Measurements from ENCODE around the gene PSMC2. TPM values are rescaled to one million over a fixed set of nuclear protein-coding genes. Genes with fewer than 3 reads are reported as not detected.

Gene PSMC2
- total RNA-seq = 95.0 TPM

GRCh38 chr7:103347507-103348267 lies at the start of gene PSMC2:
Gene PSMC2, plus strand, starts transcription at chr7:103347643. Its CDS starts 69 bp downstream, at chr7:103347712.
- FAIRE-seq = no peak
- peak; percentile 57 to 59 for DNase-seq (ENCODE audit: low spot score in 2 of 2)

- FAIRE-seq (no peak), DNase-seq (ENCODE audit: low spot score in 2 of 2) (no peak)
These were observed 49.6 kb upstream of the PSMC2 start for GRCh38 chr7:103297837-103298179.

DNA sequence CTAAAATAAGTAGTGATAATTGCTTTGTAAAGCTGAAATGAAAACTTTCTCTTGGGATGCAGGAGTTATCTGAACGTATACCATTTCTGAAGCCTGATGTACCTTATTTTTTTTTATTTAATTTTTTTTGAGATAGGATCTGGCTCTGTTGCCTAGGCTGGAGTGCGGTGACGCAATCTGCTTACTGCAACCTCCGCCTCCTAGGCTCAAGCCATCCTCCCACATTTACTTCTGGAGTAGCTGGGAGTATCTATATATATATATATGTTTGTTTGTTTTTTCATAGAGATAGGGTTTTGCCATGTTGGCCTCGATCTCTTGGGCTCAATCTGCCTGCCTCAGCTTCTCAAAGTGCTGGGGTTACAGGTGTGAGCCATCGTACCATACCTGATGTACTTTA lies 47.8 kb upstream of the PSMC2 start:
- DNase-seq (ENCODE audit: low spot score in 2 of 2) (no peak), FAIRE-seq (no peak)

DNA sequence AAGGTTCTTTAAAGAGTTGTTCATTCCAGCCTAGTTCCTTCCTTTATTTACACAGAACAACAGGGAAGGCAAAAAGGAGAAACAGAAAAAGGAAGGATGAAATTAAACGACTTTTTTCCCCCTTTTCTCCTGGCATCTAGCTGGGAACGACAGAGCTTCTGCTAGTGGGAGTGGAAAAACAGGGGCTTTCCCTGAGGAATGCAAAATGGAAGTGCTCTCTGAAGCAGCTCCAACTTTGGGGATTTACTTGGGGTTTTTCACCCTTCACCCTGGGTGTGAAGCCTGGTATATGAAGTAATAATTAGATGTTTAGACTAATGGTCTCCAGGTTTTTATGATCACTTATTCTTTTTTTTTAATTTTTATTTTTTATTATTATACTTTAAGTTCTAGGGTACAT lies 46.0 kb upstream of the PSMC2 start:
- no peak for DNase-seq (ENCODE audit: low spot score in 2 of 2)

GRCh38 chr7:103307503-103308231 lies 39.8 kb upstream of the PSMC2 start:
- FAIRE-seq (no peak), DNase-seq (ENCODE audit: low spot score in 2 of 2) (no peak)

More for the DNA sequence above, 46.0 kb upstream of the PSMC2 start:
- FAIRE-seq = no peak

DNA sequence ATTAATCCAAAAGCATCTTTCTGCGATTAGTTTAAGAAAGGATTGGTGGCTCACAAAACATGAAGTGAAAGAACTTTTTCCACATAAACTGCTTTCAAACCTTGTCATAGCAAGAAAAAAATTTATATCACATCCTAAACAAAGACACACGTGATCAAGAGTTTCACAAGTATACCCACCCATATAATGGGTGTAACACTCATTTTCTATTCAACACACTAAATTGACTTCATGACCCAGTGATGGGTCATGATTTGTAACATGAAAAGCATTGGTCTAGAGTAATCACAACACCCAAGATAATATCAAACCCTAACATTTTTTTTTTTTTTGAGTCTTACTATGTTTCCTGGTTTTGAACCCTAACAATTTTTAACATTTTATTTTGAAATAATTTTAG lies 32.6 kb upstream of the PSMC2 start:
- DNase-seq (ENCODE audit: low spot score in 2 of 2) (no peak), FAIRE-seq (no peak)

GRCh38 chr7:103316380-103316941 lies 31.0 kb upstream of the PSMC2 start:
- DNase-seq (ENCODE audit: low spot score in 2 of 2) = no peak
- FAIRE-seq = no peak

DNA sequence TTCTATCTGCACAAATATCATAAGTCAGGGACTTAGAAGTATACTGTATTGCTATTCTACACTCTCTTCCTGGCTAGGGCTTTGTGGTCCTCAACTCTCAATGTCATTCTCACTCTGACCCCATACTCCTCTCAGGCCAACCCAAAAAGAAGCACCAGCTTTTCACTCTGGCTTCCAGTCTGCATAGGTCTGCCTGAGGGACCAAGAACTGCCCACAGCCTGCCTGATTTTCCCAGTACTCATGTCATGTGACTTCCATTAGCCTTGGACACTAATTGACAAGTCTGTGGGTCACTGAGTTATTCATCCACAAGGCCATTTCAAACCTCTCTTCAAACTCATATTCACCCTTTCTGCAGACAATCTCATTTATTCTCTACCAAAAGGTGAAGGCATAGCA lies 30.4 kb upstream of the PSMC2 start:
- DNase-seq (ENCODE audit: low spot score in 2 of 2) (no peak), FAIRE-seq (no peak)

DNA sequence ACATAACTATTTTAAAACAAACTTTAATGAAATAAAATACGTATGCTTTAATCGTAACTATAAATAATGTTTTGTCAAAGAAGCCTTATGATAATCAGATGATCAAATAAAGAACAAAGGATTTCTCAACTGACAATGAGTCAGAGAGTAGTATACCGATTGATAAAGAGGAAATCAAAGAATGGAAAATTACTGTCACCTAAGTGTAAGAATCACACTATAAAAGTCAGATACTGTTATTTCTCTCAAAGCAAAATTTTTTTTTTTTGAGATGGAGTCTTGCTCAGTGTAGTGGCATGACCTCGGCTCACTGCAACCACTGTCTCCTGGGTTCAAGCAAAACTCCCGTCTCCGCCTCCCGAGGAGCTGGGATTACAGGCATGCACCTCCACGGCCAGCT lies 21.7 kb upstream of the PSMC2 start:
- FAIRE-seq (no peak), DNase-seq (ENCODE audit: low spot score in 2 of 2) (no peak)

DNA sequence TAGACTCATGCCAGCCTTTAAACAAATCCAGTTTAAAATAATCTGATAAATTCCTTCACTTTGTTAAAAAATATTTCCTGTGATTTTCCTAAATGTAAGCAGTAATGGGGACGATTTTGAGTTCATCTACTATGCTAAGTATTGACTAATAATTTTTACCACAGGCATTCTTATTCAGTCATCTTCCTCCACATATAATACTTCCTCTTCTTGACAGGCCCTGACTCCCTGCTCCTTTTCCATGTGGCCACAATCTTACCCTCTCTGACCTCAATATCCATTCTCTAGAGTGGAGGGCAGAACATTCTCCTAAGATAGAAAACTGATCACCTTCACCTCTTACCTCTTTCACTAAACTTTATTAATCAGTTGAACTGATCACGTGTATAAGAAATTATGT lies 10.7 kb upstream of the PSMC2 start:
- no peak for FAIRE-seq
- DNase-seq (ENCODE audit: low spot score in 2 of 2) = no peak

DNA sequence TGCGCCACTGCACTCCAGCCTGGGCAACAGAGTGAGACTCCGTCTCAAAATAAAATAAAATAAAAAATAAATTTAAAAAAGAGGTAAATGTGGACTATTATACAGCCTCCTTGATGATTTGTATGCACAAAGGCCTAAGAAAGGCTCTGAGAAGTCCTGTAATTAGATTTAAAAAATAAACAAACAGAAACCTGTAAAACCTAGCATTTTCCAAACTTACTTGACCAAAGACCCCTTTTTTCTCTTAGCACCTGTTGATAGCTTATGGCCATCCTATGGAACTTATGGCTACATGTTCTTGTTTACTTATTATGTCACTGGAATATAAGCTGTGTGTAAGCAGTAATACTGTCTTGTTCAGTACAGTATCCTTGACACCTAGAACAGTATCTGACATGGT lies 8.6 kb upstream of the PSMC2 start:
- FAIRE-seq = no peak
- DNase-seq (ENCODE audit: low spot score in 2 of 2) = no peak

DNA sequence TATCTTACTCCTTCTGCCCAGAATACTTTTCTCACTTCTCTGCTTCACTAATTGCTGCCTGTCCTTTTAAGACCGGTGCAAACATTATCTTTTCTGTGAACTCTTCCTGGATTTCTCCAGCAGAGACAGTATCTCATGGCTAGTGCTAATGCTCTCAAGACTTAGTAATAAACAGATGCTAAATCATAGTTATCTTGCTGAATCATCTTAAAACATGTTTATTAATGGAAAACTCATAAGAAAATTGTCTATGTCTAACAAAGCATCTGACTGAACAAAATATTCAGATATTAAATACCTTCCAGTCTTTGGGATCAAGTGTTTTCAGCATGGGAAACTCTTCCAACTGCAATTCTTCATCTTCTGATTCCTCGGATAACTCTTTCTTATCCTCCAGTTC lies 6.0 kb upstream of the PSMC2 start:
- no peak for DNase-seq (ENCODE audit: low spot score in 2 of 2)
- FAIRE-seq = no peak

DNA sequence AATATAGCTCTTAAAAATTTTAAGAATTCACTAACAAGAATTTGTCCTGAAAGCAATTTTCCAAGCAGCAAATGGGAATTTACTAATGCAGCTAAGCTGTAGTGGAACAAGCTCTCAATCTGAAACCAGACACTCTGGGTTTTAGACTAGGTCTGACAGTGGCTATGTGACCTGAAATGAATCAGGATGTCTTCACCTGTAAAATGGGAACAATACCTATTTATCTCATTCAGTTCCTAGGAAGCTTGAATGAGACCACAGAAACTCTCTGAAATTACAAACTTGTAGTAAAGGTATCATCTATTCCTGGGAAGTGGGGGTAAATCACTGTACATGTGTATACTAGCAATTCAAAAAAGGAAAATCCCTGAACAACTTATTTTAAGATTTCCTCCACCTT lies 4.1 kb upstream of the PSMC2 start:
- FAIRE-seq = no peak

GRCh38 chr7:103343758-103344452 lies 3.5 kb upstream of the PSMC2 start:
- FAIRE-seq (no peak), DNase-seq (ENCODE audit: low spot score in 2 of 2) (peak in 1 of 2 donors; percentile 27)

More for the DNA sequence above, 4.1 kb upstream of the PSMC2 start:
- no peak for DNase-seq (ENCODE audit: low spot score in 2 of 2)

DNA sequence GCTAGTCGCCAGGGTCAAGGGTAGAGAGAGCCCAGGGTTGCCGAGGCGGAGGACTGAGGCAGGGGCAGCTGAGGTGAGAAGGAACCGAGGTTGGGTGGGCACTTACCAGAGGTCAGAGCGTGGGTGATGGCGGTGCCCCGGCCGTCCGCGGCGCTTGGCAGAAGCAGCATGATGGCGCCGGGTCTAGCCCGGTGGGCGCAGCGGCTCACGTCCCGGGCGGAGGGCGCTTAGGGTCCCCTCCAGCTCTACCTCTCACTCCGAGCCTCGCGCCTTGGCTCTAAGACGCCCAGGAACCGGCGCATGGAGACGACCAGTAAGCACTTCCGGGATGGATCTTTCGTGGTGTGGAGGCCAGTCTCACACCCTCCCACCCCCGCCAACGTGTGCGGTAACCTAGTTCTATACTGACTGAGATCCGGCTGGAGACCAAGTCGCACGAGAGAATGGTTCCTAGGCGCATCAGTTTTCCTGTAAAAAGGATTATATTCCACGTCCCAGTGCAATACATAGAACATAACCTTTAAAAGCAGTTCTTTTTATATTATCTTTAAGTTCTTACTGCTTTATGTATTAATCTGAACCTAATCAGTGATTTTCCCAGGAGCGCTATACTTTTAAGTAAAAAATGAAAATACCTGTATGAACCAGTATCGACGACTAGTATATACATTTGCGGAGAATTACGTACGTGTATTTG lies 2.8 kb upstream of the PSMC2 start, which contains the start of gene DNAJC2:
Gene DNAJC2, minus strand, starts transcription at position 315 of the 697 bp plus-strand sequence. Its CDS starts 145 bp downstream, at position 170.
- FAIRE-seq (no peak), DNase-seq (ENCODE audit: low spot score in 2 of 2) (peak; percentile 75 to 83)

DNA sequence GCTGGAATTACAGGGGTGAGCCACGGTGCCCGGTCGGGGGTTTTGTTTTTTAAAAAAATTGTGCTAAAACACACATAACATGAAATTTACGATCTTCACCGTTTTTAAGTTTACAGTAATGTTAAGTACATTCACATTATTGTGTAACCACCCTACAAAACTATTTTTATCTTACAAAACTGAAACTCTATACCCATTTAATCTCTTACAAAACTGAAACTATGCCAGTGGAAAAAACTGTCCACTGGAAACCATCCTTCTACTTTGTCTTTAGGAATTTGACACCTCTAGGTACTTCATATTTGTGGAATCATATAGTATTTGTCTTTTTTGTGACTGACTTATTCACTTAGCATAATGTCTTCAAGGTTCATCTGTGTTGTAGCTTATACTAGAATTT lies 1.0 kb upstream of the PSMC2 start:
- no peak for FAIRE-seq

GRCh38 chr7:103348452-103348851 lies 1.0 kb downstream of the PSMC2 start:
- FAIRE-seq = no peak

More for the DNA sequence above, 1.0 kb upstream of the PSMC2 start:
- DNase-seq (ENCODE audit: low spot score in 2 of 2) = no peak

GRCh38 chr7:103348959-103349358 lies 1.5 kb downstream of the PSMC2 start:
- FAIRE-seq (no peak), DNase-seq (ENCODE audit: low spot score in 2 of 2) (no peak)

More at GRCh38 chr7:103348452-103348851, 1.0 kb downstream of the PSMC2 start:
- DNase-seq (ENCODE audit: low spot score in 2 of 2) = no peak

- FAIRE-seq = no peak
- no peak for DNase-seq (ENCODE audit: low spot score in 2 of 2)
These were observed 2.4 kb downstream of the PSMC2 start for GRCh38 chr7:103349805-103350204.

GRCh38 chr7:103369432-103369831 lies 22.0 kb downstream of the PSMC2 start:
- FAIRE-seq (no peak), DNase-seq (ENCODE audit: low spot score in 2 of 2) (no peak)

Measured in frontal cortex (tissue), 4 donors.